Right atrium auricular region (tissue), 2 donors: ENCODE measurements around the gene WNK1. TPM values are rescaled to one million over a fixed set of nuclear protein-coding genes. Genes with fewer than 3 reads are reported as not detected.

Experiments
- DNase-seq: peaks from one replicate; pipeline ENCODE4 v3.0.0-alpha.2; 2019; ENCODE audit warnings: low spot score
- H3K27ac ChIP-seq, 2 donors: fragments of 200-600 bp; sonication (generic); 1 replicate in 1 of 2; 2 replicates in 1 of 2; pipeline ENCODE4 v1.5.1; 2016 to 2019
- H3K27me3 ChIP-seq, 2 donors: fragments of 200-600 bp; sonication (generic); one replicate each; pipeline versions ENCODE4 v1.5.1 to v1.6.0; 2017 to 2019
- H3K36me3 ChIP-seq: fragments of 200-600 bp; sonication (generic); one replicate; pipeline ENCODE4 v1.5.1; 2016
- H3K4me1 ChIP-seq, 2 donors: fragments of 200-600 bp; sonication (generic); one replicate each; pipeline versions ENCODE4 v1.5.1 to v1.6.0; 2017 to 2019
- H3K4me3 ChIP-seq, 2 donors: fragments of 200-600 bp; sonication (generic); 1 replicate in 1 of 2; 2 replicates in 1 of 2; pipeline ENCODE4 v1.5.1; 2017 to 2019; ENCODE audit warnings: mild to moderate bottlenecking in 1 of 2, moderate library complexity in 1 of 2
- H3K9me3 ChIP-seq, 2 donors: fragments of 200-600 bp; sonication (generic); one replicate each; pipeline ENCODE4 v1.5.1; 2019
- CTCF ChIP-seq, 2 donors: fragments of 200-600 bp; sonication (generic); IDR thresholded peaks; one replicate each; pipeline ENCODE4 v1.5.1; 2019; ENCODE audit warnings: antibody characterized with exemption in 2 of 2
- total RNA-seq, 2 donors: library from RNA; depleted of rRNA; stranded (reverse); fragments of >200 nt; gene quantifications; one replicate each; pipeline ENCODE4 v1.1.0, GENCODE V29; 2016

Gene WNK1
- total RNA-seq, 2 donors from 2014 or later, result 195 to 215 TPM

GRCh38 chr12:862303-862911 is 110.0 kb downstream of the WNK1 start:
- Histone ChIP-seq H3K36me3 (peaks cover 75% of the 10 kb centered on the region), H3K4me1 (peaks cover 0 to 5% of the 10 kb centered on the region in 2 donors), H3K4me3 (no peak overlapping the region), H3K27me3 (no peaks in the 10 kb centered on the region), H3K9me3 (no peaks in the 10 kb centered on the region), H3K27ac (no peak overlapping the region)
- no peak for DNase-seq
- TF ChIP-seq CTCF (IDR thresholded peaks at IDR 0.05), result no peak

- H3K36me3 ChIP-seq, result peaks cover 75% of the 10 kb centered on the region
- DNase-seq, result no peak
- no peak for TF ChIP-seq CTCF (IDR thresholded peaks at IDR 0.05)
- H3K4me3 ChIP-seq, result no peak overlapping the region
- no peak overlapping the region for H3K27ac ChIP-seq
- no peaks in the 10 kb centered on the region for H3K4me1 ChIP-seq
- no peaks in the 10 kb centered on the region for H3K27me3 ChIP-seq
- no peaks in the 10 kb centered on the region for H3K9me3 ChIP-seq
Observed at GRCh38 chr12:863285-863684, 110.9 kb downstream of the WNK1 start.

- peaks cover 79% of the 10 kb centered on the region for H3K36me3 ChIP-seq
- no peaks in the 10 kb centered on the region for H3K27me3 ChIP-seq
- TF ChIP-seq CTCF (IDR thresholded peaks at IDR 0.05), result no peak
- no peaks in the 10 kb centered on the region for H3K9me3 ChIP-seq
- DNase-seq, result no peak
- H3K27ac ChIP-seq, result no peak overlapping the region
- no peak overlapping the region for H3K4me3 ChIP-seq
- no peaks in the 10 kb centered on the region for H3K4me1 ChIP-seq
Observed at GRCh38 chr12:865614-866013, 113.2 kb downstream of the WNK1 start.

GRCh38 chr12:867905-868304 is 115.5 kb downstream of the WNK1 start:
- no peaks in the 10 kb centered on the region for H3K27me3 ChIP-seq
- DNase-seq, result no peak
- H3K36me3 ChIP-seq, result peaks cover 78% of the 10 kb centered on the region
- no peaks in the 10 kb centered on the region for H3K9me3 ChIP-seq
- TF ChIP-seq CTCF (IDR thresholded peaks at IDR 0.05), result peak in 1 of 2 donors; percentile 20
- H3K4me3 ChIP-seq, result no peak overlapping the region
- H3K27ac ChIP-seq, result no peak overlapping the region
- no peaks in the 10 kb centered on the region for H3K4me1 ChIP-seq

- H3K4me3 ChIP-seq, result no peak overlapping the region
- no peaks in the 10 kb centered on the region for H3K4me1 ChIP-seq
- H3K9me3 ChIP-seq, result no peaks in the 10 kb centered on the region
- DNase-seq, result no peak
- H3K36me3 ChIP-seq, result peaks cover 75% of the 10 kb centered on the region
- H3K27me3 ChIP-seq, result no peaks in the 10 kb centered on the region
- no peak overlapping the region for H3K27ac ChIP-seq
- peak in 1 of 2 donors; percentile 21 for TF ChIP-seq CTCF (IDR thresholded peaks at IDR 0.05)
Observed at GRCh38 chr12:868722-869121, 116.3 kb downstream of the WNK1 start.

- DNase-seq, result no peak
- Histone ChIP-seq H3K27me3 (no peaks in the 10 kb centered on the region), H3K9me3 (no peaks in the 10 kb centered on the region), H3K4me1 (no peaks in the 10 kb centered on the region), H3K27ac (no peak overlapping the region), H3K4me3 (no peak overlapping the region), H3K36me3 (peaks cover 83% of the 10 kb centered on the region)
- no peak for TF ChIP-seq CTCF (IDR thresholded peaks at IDR 0.05)
Observed at GRCh38 chr12:870378-870777, 118.0 kb downstream of the WNK1 start.
